Measurements from ENCODE around the gene TBPL2. TPM values are rescaled to one million over a fixed set of nuclear protein-coding genes. Genes with fewer than 3 reads are reported as not detected.

Gene TBPL2
- total RNA-seq, 1 experiment from 2014 or later = not detected

DNA sequence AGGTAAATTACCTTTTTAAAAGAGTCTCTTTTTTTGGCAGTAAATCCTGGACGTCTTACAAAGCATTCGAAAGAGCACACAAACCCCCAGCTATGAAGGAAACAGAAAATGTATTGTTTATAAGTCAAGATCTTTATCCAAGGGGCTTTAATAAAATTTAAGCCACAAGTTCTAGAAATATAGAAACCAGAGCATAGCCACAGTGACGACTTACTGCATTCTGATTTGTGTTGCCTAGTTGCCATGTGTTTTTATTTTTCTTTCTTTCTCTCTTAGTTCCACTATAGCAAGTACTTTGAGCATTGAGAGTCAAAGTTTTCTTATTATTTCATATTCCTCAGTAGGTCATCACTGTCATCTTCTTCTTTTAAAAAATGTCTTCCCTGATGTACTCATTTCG is 47.8 kb upstream of the TBPL2 start:
- H2BK12ac ChIP-seq (ENCODE audit: insufficient read length, low read depth, low read length) = no peak overlapping the region
- H3K4me3 Mint-ChIP-seq = no peak overlapping the region
- no peak overlapping the region for H2BK5ac ChIP-seq (ENCODE audit: insufficient read length, low read length)
- no peaks in the 10 kb centered on the region for H3K23me2 ChIP-seq (ENCODE audit: insufficient read length, low read depth, low read length, poor library complexity, severe bottlenecking)
- H3K23ac ChIP-seq (ENCODE audit: insufficient read length, low read depth, low read length) = no peak overlapping the region
- H3K9me3 ChIP-seq (ENCODE audit: control insufficient read depth, low read depth, low read length) = no peaks in the 10 kb centered on the region
- H3K4me2 ChIP-seq (ENCODE audit: insufficient read depth, insufficient read length, low read length) = no peak overlapping the region
- no peaks in the 10 kb centered on the region for H3K79me2 ChIP-seq (ENCODE audit: insufficient read depth, low read length)
- no peak overlapping the region for H3K9ac ChIP-seq (ENCODE audit: extremely low read depth, insufficient read length, low read length)
- no peaks in the 10 kb centered on the region for H3K79me1 ChIP-seq (ENCODE audit: insufficient read depth, low read depth, low read length, poor library complexity, severe bottlenecking)
- H2BK20ac ChIP-seq (ENCODE audit: low read depth, low read length, poor library complexity, severe bottlenecking) = no peak overlapping the region
- H3K9me3 Mint-ChIP-seq = peaks cover 0 to 2% of the 10 kb centered on the region in 2 experiments; a peak in 3 of 5 replicates
- no peak overlapping the region for H4K5ac ChIP-seq (ENCODE audit: insufficient read length, low read depth, low read length)
- H3K18ac ChIP-seq (ENCODE audit: insufficient read length, low read depth, low read length) = no peak overlapping the region
- no peak overlapping the region for H4K8ac ChIP-seq (replicated peaks; ENCODE audit: insufficient read length, low read depth, low read length)
- H3K36me3 Mint-ChIP-seq (ENCODE audit: insufficient read depth in 1 of 3, low read depth in 3 of 3) = no peaks in the 10 kb centered on the region; a peak in 1 of 7 replicates
- no peak overlapping the region for H3K14ac ChIP-seq (ENCODE audit: insufficient read depth, low read length)
- H3K4me1 ChIP-seq (ENCODE audit: insufficient read depth, low read length) = no peaks in the 10 kb centered on the region
- H3K4me1 Mint-ChIP-seq = peaks cover 0 to 3% of the 10 kb centered on the region in 2 experiments; a peak in 2 of 4 replicates
- no peaks in the 10 kb centered on the region for H3K27me3 ChIP-seq (ENCODE audit: insufficient read depth, low read length)
- H3K27me3 Mint-ChIP-seq (ENCODE audit: low read depth) = no peaks in the 10 kb centered on the region
- H3K27ac ChIP-seq (ENCODE audit: insufficient read length, low read depth, low read length) = no peak overlapping the region
- WGBS (ENCODE audit: extremely low coverage, insufficient read length, low lambda C conversion rate) = no CpG with 5 or more reads among the region's 4 CpGs
- TF ChIP-seq, protein P1, sequence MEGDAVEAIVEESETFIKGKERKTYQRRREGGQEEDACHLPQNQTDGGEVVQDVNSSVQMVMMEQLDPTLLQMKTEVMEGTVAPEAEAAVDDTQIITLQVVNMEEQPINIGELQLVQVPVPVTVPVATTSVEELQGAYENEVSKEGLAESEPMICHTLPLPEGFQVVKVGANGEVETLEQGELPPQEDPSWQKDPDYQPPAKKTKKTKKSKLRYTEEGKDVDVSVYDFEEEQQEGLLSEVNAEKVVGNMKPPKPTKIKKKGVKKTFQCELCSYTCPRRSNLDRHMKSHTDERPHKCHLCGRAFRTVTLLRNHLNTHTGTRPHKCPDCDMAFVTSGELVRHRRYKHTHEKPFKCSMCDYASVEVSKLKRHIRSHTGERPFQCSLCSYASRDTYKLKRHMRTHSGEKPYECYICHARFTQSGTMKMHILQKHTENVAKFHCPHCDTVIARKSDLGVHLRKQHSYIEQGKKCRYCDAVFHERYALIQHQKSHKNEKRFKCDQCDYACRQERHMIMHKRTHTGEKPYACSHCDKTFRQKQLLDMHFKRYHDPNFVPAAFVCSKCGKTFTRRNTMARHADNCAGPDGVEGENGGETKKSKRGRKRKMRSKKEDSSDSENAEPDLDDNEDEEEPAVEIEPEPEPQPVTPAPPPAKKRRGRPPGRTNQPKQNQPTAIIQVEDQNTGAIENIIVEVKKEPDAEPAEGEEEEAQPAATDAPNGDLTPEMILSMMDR (conservative IDR thresholded peaks at IDR 0.05) = no peak
- H3K56ac ChIP-seq (ENCODE audit: insufficient read length, low read depth, low read length) = no peak overlapping the region
- no peak overlapping the region for H3T11ph ChIP-seq (ENCODE audit: low read length)
- no peak for DNase-seq
- no peak overlapping the region for H3K4ac ChIP-seq (ENCODE audit: low read depth, low read length)
- H2BK15ac ChIP-seq (ENCODE audit: low read depth, low read length) = no peak overlapping the region
- H3K27ac Mint-ChIP-seq = no peak overlapping the region
- H4K91ac ChIP-seq (ENCODE audit: insufficient read length, low read depth, low read length) = no peak overlapping the region
- no peak overlapping the region for H2AFZ ChIP-seq (ENCODE audit: low read length)
- H2BK120ac ChIP-seq (ENCODE audit: low read depth, low read length, poor library complexity, severe bottlenecking) = no peak overlapping the region
- H4K20me1 ChIP-seq (ENCODE audit: control insufficient read depth, insufficient read depth, insufficient read length) = no peaks in the 10 kb centered on the region
- no peak overlapping the region for H2AK5ac ChIP-seq (ENCODE audit: insufficient read length, low read length)
